ENCODE results near the gene BNC2.

BNC2 gene

DNA sequence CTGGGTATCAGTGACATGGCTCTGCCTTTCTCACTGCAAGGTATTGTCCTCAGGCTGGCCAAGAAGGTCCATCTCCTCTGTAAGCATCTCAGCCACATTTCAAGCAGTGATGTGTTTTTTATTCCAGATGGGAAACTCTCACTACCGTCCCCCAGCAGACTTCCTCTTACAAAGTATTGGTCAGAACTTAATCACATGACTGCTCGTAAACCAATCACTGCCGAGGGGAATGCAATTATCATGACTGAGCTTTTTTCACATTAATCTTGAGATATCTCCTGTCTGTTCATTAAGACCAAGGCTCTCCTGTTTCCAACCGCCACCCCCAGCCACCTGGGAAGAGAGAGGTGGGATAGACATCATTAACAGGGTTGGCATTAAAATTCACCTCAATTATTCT, 76.4 kb downstream of the BNC2 start:
- TF ChIP-seq, protein P1, sequence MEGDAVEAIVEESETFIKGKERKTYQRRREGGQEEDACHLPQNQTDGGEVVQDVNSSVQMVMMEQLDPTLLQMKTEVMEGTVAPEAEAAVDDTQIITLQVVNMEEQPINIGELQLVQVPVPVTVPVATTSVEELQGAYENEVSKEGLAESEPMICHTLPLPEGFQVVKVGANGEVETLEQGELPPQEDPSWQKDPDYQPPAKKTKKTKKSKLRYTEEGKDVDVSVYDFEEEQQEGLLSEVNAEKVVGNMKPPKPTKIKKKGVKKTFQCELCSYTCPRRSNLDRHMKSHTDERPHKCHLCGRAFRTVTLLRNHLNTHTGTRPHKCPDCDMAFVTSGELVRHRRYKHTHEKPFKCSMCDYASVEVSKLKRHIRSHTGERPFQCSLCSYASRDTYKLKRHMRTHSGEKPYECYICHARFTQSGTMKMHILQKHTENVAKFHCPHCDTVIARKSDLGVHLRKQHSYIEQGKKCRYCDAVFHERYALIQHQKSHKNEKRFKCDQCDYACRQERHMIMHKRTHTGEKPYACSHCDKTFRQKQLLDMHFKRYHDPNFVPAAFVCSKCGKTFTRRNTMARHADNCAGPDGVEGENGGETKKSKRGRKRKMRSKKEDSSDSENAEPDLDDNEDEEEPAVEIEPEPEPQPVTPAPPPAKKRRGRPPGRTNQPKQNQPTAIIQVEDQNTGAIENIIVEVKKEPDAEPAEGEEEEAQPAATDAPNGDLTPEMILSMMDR (IDR thresholded peaks at IDR 0.05; ENCODE audit: unreplicated experiment in 3 of 3): no peak
- H3K4me3 Mint-ChIP-seq: no peak overlapping the region
- H3K9me3 Mint-ChIP-seq: no peaks in the 10 kb centered on the region
- H3K4me1 Mint-ChIP-seq: peaks cover 45% of the 10 kb centered on the region
- H3K27ac Mint-ChIP-seq: peak overlapping the region in 2 of 3 experiments; percentile 84 to 93
- H3K27me3 Mint-ChIP-seq (ENCODE audit: low read depth): peaks cover 3% of the 10 kb centered on the region
- peaks cover 7% of the 10 kb centered on the region for H3K36me3 Mint-ChIP-seq (ENCODE audit: low read depth)

DNA sequence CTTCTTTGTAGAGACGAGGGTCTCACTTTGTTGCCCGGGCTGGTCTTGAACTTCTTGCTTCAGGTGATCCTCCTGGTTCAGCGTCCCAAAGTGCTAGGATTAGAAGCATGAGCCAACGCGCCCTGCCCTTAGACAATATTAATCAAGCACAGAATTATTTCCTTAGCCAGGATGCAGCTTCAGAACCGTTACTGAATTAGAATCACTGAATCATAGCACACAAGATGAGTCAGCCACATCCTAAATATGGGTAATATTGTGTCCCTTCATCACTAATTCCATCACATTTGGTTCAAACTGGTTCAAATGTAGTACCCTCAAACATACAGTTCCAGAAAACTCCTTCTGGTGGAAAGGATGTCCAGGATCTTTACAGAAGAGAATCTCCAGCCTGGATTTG, 82.7 kb downstream of the BNC2 start:
- peaks cover 12% of the 10 kb centered on the region for H3K36me3 Mint-ChIP-seq (ENCODE audit: low read depth)
- TF ChIP-seq, protein P1 (IDR thresholded peaks at IDR 0.05; ENCODE audit: unreplicated experiment in 3 of 3): no peak
- peaks cover 23% of the 10 kb centered on the region for H3K4me1 Mint-ChIP-seq
- no peaks in the 10 kb centered on the region for H3K9me3 Mint-ChIP-seq
- H3K4me3 Mint-ChIP-seq: no peak overlapping the region
- H3K27me3 Mint-ChIP-seq (ENCODE audit: low read depth): peaks cover 3% of the 10 kb centered on the region
- H3K27ac Mint-ChIP-seq: no peak overlapping the region

DNA sequence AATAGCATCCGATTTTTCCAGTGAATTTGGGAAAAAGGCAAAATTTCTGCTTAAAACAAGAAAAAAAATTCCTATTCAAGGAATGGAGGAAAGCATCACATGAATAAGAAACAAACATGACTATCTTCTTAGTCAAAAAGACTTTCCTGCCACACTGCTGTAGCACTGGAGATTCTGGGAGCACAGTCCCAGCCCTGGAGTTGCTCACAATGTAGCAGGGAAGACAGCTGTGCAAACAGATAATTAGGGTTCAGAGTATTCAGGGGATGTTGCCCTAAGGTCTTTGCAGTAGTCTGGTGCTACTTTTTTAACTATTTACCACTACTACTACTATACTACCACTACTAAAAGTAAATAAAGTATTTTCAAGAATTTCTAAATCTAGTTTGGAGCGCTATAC, 86.5 kb downstream of the BNC2 start:
- H3K27ac Mint-ChIP-seq: peak overlapping the region in 1 of 3 experiments; percentile 21
- no peak overlapping the region for H3K4me3 Mint-ChIP-seq
- peaks cover 23% of the 10 kb centered on the region for H3K4me1 Mint-ChIP-seq
- no peaks in the 10 kb centered on the region for H3K9me3 Mint-ChIP-seq
- H3K36me3 Mint-ChIP-seq (ENCODE audit: low read depth): peaks cover 8% of the 10 kb centered on the region
- peaks cover 3% of the 10 kb centered on the region for H3K27me3 Mint-ChIP-seq (ENCODE audit: low read depth)
- TF ChIP-seq, protein P1 (IDR thresholded peaks at IDR 0.05; ENCODE audit: unreplicated experiment in 3 of 3): no peak

DNA sequence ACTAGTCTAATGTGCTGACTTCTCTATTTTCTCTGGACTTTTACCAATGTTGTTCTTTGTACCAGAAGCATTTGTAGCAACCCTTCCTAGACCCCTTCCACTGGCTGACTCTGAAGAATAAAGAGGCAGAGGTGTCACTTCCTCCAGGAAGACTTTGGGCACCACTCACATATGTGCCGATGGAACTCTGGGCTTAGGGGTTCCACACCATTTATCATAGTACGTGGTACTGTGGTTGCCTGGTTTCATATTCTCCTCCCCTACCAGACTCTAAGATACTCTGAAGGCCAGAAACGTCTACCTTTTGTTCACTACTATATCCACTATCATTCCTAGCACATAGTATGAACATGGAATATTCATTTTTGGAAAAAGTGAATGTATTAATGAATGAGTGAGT, 88.0 kb downstream of the BNC2 start:
- TF ChIP-seq, protein P1 (IDR thresholded peaks at IDR 0.05; ENCODE audit: unreplicated experiment in 3 of 3): no peak
- H3K9me3 Mint-ChIP-seq: no peaks in the 10 kb centered on the region
- no peak overlapping the region for H3K4me3 Mint-ChIP-seq
- peaks cover 32% of the 10 kb centered on the region for H3K4me1 Mint-ChIP-seq
- peaks cover 3% of the 10 kb centered on the region for H3K27me3 Mint-ChIP-seq (ENCODE audit: low read depth)
- H3K36me3 Mint-ChIP-seq (ENCODE audit: low read depth): peaks cover 6% of the 10 kb centered on the region
- peak overlapping the region in 1 of 3 experiments; percentile 47 for H3K27ac Mint-ChIP-seq

DNA sequence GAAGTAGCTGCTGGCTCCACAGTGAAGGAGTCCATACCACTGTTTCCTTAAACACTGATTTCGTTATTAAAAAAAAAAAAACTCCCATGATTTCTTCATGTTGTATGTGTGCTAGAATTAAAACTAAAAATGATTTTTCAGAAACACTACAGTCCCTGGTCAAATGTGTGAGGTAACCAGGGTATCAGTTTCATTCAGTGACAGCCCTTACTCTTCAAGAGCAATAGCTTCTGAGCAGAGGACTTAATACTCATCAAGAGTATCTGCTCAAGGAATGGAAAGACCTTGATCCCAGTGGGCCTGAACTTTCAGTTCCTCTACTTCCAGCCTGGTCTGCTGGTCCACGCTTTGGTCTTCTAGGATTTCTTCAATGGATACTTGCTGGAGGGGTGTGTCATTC, 95.1 kb downstream of the BNC2 start:
- Mint-ChIP-seq H3K27ac (no peak overlapping the region), H3K9me3 (no peaks in the 10 kb centered on the region), H3K4me3 (no peak overlapping the region), H3K27me3 (ENCODE audit: low read depth) (no peaks in the 10 kb centered on the region), H3K4me1 (peaks cover 30% of the 10 kb centered on the region), H3K36me3 (ENCODE audit: low read depth) (peaks cover 6% of the 10 kb centered on the region)
- TF ChIP-seq, protein P1 (IDR thresholded peaks at IDR 0.05; ENCODE audit: unreplicated experiment in 3 of 3): no peak

DNA sequence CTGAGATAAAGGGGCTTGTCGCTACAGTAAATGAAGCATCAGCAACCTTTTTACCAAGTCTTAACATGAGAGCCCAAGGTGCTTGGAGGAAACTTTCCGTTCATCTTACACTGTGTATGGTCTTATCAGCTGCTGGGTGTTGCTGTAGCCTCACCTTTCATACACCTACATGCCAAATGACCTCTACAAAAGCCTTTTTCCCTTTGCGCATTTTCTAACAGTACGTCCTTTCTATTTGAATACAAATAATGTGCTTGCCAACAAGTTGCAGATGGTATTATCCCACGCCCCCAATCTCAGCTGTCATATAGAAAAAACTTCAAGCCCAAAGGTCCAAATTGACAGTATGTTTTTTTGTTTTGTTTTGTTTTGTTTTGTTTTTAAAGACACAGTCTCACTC, 96.9 kb downstream of the BNC2 start:
- Mint-ChIP-seq H3K27me3 (ENCODE audit: low read depth) (no peaks in the 10 kb centered on the region), H3K4me1 (peaks cover 37% of the 10 kb centered on the region), H3K36me3 (ENCODE audit: low read depth) (peaks cover 3% of the 10 kb centered on the region), H3K9me3 (no peaks in the 10 kb centered on the region), H3K27ac (no peak overlapping the region), H3K4me3 (no peak overlapping the region)
- TF ChIP-seq, protein P1 (IDR thresholded peaks at IDR 0.05; ENCODE audit: unreplicated experiment in 3 of 3): no peak
